ENCODE measurements around the gene PPP1R2. TPM values are rescaled to one million over a fixed set of nuclear protein-coding genes. Genes with fewer than 3 reads are reported as not detected.

The PPP1R2 gene
- total and polyA plus RNA-seq, 2 donors (not counting 3 experiments of a cell fraction or from before 2014, with no cell fraction given): 19.9 to 37.3 TPM

DNA sequence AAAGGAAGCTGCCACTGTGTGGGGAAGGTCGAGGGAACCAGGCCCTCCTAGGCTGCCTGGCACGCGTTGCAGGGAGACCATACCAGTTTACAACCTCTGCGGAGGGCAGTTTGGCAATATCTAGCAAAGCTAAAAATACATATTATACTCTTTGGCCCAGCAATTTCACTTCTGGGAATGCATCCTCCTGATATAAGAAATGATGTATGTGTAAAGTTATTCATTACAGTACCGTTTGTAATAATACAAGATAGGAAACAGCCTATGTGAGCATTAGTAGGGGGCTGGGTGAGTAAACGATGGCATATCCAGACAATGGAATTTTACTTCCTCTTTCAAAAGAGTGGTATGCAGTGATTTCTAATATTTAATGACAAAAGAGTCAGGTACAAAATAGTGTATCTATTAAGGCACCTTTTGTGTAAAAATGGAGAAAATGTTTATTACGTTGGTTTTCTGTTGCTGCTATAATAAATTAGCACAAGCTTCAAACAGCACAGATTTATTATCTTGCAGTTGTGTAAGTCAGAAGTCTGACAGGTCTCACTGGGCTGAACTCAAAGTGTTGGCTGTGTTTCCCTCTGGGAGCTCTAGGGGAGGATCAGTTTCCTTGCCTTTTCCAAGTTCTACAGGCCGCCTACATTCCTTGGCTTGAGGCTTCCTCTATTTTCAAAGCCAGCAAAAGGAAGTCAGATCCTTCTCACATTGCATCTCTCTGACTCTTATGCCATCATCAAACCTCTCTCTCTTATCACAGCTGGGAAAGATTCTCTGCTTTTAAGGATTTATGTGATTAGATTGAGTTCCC, 31.6 kb upstream of the PPP1R2 start:
- Histone ChIP-seq H3K9ac (replicated peaks; ENCODE audit: extremely low read depth, insufficient read depth, low read length) (no peak overlapping the region), H2AFZ (ENCODE audit: low read depth, low read length) (no peak overlapping the region), H3K4me3 (replicated peaks in 1 of 3; ENCODE audit: insufficient read depth in 1 of 3, low read depth in 1 of 3, low read length in 3 of 3) (no peak overlapping the region), H3K9me1 (replicated peaks; ENCODE audit: control insufficient read depth, extremely low read depth, insufficient read depth, low read length) (no peaks in the 10 kb centered on the region), H3K79me2 (ENCODE audit: control insufficient read depth, insufficient read depth, low read length) (no peaks in the 10 kb centered on the region), H4K20me1 (replicated peaks; ENCODE audit: control insufficient read depth, extremely low read depth, insufficient read depth, low read length) (no peaks in the 10 kb centered on the region), H3K27me3 (ENCODE audit: control insufficient read depth in 2 of 2, insufficient read depth in 2 of 2, low read length in 2 of 2) (peaks cover 0 to 10% of the 10 kb centered on the region in 2 experiments), H3K27ac (ENCODE audit: insufficient read depth, low read depth, low read length) (no peak overlapping the region), H3K36me3 (ENCODE audit: control insufficient read depth in 2 of 2, extremely low read depth in 1 of 2, insufficient read depth in 2 of 2, low read length in 2 of 2) (no peaks in the 10 kb centered on the region), H3K9me3 (replicated peaks; ENCODE audit: control insufficient read depth, insufficient read depth, low read length) (no peaks in the 10 kb centered on the region), H3K4me2 (ENCODE audit: insufficient read depth, low read length) (no peak overlapping the region), H3K4me1 (ENCODE audit: control insufficient read depth, extremely low read depth, insufficient read depth, low read length) (no peaks in the 10 kb centered on the region)
- dilution Hi-C loops (cut with MboI; ENCODE audit: extremely low pct_ligation_motif_present, low sequenced_read_pairs): no loop called here
- intact Hi-C loops (cut with micrococcal nuclease): no loop called here
- FAIRE-seq: no peak
- BruUV-seq (replicated peaks): no TSS peak
- ChIA-PET CTCF (no interaction called here), POLR2A (no interaction called here)
- no peak for DNase-seq (ENCODE audit: low read depth, low spot score)
- TF ChIP-seq POLR2A (IDR thresholded peaks at IDR 0.05; ENCODE audit: low read depth, low read length): no peak
- TF ChIP-seq FOS (IDR thresholded peaks at IDR 0.05; ENCODE audit: borderline replicate concordance, insufficient read depth, low read length): no peak
- TF ChIP-seq MYC (IDR thresholded peaks at IDR 0.05; ENCODE audit: low read depth, low read length): no peak
- TF ChIP-seq, protein P1, sequence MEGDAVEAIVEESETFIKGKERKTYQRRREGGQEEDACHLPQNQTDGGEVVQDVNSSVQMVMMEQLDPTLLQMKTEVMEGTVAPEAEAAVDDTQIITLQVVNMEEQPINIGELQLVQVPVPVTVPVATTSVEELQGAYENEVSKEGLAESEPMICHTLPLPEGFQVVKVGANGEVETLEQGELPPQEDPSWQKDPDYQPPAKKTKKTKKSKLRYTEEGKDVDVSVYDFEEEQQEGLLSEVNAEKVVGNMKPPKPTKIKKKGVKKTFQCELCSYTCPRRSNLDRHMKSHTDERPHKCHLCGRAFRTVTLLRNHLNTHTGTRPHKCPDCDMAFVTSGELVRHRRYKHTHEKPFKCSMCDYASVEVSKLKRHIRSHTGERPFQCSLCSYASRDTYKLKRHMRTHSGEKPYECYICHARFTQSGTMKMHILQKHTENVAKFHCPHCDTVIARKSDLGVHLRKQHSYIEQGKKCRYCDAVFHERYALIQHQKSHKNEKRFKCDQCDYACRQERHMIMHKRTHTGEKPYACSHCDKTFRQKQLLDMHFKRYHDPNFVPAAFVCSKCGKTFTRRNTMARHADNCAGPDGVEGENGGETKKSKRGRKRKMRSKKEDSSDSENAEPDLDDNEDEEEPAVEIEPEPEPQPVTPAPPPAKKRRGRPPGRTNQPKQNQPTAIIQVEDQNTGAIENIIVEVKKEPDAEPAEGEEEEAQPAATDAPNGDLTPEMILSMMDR (IDR thresholded peaks at IDR 0.05; ENCODE audit: extremely low read depth in 1 of 2, insufficient read depth in 1 of 2, low read depth in 1 of 2, low read length in 2 of 2): no peak
- TF ChIP-seq POLR2AphosphoS5 (IDR thresholded peaks at IDR 0.05; ENCODE audit: insufficient read depth, low read depth, low read length): no peak
- TF ChIP-seq, protein P2, sequence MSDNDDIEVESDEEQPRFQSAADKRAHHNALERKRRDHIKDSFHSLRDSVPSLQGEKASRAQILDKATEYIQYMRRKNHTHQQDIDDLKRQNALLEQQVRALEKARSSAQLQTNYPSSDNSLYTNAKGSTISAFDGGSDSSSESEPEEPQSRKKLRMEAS (IDR thresholded peaks at IDR 0.05; ENCODE audit: insufficient read depth, insufficient read length): no peak
- TF ChIP-seq EZH2 (IDR thresholded peaks at IDR 0.05; ENCODE audit: borderline replicate concordance, low read depth, low read length, severe bottlenecking): no peak
- TF ChIP-seq GATA2 (IDR thresholded peaks at IDR 0.05; ENCODE audit: insufficient read depth, insufficient read length, low read depth, low read length): no peak
- TF ChIP-seq JUN (IDR thresholded peaks at IDR 0.05; ENCODE audit: borderline replicate concordance, insufficient read depth, insufficient read length, low read depth): no peak
